T-helper 2 cell (primary cell): Measurements from ENCODE around the gene DHRSX.
"Not testable (repeated sequence)": the region's sequence is repeated elsewhere in the genome, so short reads cannot be mapped to it uniquely, and the experiment has no call there.

Experiments
- DNase-seq, 5 experiments: peaks; one replicate each; pipeline versions ENCODE4 v3.0.0 to v3.0.0-alpha.2; 2012 to 2022

Gene DHRSX

DNA sequence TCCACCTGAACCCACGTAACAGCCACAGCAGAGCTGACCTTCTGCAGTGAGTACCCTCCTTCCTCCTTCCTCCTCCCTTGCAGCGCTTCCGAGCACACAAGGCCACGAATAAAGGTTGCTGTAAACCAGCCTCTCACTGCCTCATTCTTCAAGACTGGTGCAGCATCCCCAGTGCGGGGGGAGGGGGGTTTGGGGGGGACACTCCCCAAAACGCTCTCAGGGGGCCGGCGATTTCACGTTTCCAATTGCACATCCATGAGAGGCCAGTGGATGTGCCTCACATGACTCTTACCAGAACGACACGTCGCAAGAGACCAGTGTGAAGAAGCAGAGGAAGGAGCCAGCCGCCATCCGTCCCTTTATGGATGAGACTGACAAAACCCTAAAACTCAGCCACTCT lies 5.2 kb downstream of the DHRSX start:
- DNase-seq: no peak

DNA sequence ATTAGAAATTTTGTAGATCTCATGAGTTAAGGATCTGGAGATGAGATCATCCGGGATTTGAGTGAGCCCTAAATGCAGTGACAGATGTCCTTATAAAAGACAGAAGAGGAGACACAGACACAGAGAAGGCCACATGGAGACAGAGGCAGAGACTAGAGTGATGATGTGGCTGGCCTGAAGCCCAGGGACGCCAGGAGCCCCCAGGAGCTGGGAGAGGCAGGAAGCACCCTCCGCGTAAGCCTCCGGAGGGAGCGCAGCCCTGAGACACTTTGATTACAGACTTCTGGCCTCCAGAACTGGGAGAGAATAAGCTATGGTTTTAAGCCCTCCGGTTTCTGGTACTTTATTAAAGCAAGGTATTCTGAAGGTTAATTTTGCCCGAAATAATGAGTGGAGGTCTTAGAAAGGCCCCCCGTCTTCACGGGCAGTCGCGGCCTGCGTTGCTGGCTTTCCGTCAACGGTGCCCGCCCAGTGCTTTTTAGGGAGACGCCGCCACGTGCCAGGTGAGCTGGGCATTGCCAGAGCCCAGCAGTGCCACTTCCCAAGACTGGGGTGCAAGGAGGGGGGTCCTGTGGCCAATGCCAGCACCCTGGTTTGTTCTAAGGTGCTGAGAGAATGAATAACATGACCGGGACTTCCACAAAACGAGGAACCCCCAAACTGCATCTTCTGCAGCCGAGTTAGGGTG lies 8.1 kb downstream of the DHRSX start:
- no peak for DNase-seq

DNA sequence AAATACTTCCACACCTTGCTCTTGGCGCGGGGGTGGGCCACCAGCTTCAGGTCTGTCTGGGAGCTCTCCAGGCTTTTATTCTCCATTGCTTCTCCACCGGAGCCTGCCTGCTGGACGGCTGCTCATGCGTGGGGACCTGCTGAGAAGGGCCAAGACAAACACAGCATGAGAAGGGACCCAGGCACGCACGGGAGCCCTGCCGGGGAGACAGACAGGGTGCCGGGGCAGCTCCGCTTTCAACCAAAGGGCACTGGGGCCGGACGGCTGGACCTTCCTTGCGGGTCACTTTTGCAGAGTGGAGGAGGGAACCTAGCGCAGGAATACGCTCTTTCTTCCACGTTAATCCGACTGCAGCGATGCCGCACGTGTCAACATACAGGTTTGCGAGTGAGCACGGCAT lies 10.1 kb downstream of the DHRSX start:
- DNase-seq: no peak

DNA sequence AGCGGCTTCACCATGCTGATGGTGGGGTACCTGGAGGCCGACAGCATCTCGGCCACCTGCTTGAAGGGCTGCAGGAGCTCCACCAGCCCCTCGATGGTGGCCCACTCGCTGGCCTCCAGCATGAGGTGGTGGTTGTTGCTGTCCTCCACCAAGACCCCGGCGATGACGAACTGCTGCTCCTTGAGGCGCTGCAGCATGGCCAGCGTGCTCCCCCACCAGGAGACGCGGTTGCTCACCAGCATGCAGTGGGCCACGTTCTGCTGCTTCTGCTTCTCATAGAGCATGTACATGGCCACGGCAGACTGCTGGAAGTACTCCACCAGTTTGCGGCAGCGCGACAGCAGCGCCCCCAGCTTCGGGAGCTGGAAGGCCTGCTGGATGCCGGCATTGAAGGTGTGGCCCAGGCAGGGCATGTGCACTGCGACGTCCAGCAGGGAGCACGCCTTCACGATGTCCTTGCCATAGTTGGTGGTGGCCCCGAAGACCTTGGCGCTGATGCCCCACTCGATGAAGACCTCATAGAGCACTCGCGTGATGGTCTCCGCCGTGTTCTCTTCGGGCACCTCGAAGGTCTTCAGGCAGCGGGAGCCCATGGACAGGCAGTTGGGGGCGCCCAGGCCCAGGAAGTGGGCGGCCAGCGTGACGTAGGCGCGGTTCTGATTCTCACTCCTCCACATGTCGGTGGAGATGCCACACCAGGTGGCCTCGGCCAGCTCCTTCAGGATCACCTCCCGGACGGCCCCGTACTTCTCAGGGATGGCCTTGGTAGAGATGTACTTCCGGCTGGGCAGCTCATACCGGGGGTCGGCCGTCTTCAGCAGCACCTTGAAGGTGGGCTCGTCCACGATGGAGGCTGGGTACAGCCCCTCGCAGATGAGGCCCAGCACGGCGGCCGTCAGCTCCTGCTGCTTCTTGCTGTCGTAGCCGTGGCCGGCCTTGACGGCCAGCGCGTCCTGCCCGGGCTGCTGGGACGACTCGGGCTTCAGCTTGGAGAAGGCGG lies 11.0 kb downstream of the DHRSX start:
- no peak for DNase-seq

DNA sequence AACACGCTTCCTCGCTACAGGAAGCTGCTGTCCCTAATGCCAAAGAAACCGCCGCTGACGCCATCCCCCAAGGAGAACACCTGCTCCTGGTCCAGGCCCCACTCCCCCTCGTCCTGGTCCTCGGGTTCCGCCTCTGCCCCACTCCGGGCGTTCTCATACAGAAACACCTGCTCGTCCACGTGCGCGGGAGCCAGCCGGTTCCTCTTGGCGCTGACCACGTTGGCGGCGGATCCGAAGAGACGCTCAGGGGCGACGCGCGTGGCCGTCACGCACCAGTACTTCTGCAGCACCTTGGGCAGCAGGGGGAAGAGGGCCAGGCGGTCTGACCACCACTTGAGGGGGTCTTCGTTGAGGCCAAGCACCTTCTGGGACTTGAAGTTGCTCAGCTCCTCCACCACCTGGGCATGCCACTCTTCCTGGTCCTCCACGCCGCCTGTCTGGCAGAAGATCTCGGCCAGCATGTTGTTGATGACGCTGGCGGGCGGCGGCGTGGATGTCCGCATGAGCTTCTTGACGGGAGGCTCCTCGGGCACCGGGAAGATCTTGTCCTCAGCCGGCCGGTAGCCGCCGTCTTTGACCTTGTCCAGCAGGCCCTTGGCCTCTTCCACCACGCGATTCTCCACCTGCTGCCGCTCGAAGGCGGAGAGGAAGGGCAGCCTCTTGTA lies 12.0 kb downstream of the DHRSX start:
- DNase-seq: no peak

DNA sequence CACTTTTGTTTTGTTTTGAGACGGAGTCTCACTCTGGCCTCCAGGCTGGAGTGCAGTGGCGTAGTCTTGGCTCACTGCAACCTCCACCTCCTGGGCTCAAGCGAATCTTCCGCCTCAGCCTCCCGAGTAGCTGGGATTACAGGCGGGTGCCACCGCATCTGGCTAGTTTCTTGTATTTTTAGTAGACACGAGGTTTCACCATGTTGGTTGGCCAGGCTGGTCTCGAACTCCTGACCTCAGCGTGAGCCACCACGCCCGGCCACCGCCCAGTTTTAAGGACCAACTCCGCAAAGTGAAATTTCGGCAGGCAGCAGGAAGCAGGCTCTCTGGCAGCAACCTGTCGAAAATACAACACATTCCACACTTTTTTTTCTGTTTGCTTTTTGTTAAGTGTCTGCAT lies 13.4 kb downstream of the DHRSX start:
- no peak for DNase-seq

DNA sequence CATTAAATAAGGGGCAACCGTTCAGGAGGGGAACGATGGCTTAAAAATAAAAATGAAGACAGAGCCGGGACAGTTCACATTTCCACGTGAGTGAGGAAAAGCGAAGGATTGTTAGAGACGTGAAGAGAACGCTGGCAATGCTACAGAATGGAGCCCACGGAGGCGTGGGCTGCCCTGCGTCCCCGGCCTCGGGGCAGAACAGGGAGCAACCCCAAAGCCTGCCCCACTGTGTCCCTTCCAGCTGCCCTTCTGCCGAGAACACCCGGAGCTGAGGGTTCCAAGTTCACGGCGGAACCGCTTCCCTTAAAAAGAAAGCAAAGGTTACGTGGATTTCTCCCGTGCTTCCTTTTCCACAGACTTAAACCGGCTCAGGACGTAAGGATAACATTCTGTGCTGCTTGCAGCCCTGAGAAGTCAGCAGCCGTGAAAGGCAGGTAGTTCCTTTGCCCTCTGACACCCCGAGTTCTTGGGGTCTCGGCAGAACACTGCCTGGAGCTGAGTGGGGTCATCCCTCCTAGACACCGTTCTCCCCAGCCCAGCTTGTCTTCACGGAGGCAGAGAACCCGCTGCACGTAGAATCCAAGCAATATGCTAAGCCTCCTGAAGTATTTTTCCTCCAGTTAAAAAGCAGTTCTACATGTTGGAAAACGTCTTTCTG lies 14.2 kb downstream of the DHRSX start:
- DNase-seq: no peak

DNA sequence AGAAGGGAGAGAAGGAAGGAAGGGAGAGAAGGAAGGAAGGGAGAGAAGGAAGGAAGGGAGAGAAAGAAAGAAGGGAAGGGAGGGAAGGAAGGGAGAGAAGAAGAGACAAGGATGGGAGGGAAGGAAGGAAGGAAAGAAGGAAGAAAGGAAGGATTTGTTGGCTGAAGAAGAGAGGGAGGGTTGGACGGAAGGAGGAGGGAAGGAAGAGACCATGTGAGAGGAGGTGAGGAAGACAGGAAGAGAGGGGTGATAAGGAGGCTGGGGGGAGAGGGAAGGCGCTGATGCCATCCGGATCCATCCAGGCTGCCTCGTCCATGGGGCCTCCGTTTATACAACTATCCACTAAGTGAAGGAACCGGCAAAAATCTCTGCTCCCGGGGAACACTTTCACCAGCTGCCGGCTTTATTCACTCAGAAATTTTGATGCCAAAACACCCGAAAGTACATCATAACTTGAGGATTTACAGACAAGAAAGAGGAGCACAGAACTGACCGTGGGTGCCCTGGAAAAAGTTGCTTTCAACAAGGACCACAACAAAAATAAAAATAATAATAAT lies 14.9 kb downstream of the DHRSX start:
- no peak for DNase-seq

DNA sequence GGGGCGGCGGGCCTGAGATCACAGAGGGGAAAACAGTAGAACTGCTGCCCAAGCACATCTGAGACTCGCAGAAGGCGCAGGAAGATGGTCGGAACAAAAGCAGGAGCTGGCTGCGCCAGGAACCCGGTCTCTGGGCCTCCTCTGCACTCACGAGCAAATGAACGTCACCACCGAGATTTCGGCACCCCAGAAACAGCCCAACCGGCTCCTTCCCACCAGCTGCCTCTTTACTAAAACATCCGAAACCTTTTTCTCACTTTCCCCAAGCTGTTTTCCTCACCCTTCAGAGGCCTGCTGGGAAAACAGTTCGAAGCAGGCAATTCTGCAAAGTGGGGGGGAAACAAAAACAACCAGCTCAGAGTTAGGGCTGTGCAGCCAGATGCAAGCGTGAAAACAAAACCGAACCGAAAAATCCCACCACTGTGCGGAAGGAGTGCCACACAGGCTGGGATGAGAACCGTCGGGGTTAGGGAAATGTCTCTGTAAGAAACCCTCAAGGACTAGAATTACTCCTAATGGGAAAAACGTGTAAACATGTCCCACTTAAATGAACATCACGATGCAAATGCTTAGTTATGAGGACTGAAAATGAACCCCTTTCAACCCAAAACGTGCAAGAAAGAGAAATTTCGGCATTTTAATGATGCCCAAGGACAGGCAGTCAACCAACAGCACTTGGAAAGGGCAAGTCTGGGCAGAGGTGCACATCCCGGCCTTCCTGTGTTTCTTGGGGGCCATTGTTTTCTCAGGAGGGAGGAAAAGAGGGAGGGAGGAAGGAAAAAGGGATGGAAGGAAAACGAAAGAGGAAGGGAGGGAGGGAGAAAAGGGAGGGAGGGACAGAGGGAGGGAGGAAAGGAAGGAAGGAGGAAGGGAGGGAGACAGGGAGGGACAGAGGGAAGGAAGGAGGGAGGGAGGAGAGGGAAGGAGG lies 15.8 kb downstream of the DHRSX start:
- DNase-seq: no peak

DNA sequence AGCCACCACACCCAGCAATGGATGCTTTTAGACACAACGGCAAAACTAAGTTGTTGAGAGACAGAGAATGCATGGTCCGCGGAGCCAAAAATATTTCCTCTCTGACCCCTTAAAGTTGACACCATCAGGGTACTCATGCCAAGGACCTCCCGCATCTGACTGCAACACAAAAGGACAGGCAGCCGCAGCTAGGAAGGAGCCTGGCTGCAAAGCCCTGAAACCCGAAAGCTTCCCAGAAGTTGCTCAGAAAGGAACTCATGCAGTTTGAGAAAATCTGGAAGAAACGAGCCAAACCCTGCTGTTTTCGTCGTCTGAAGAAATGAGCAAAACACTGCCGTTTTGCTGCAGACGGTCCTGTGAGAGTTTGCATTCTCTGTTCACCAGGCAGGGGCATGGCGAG lies 16.5 kb downstream of the DHRSX start:
- DNase-seq: no peak

DNA sequence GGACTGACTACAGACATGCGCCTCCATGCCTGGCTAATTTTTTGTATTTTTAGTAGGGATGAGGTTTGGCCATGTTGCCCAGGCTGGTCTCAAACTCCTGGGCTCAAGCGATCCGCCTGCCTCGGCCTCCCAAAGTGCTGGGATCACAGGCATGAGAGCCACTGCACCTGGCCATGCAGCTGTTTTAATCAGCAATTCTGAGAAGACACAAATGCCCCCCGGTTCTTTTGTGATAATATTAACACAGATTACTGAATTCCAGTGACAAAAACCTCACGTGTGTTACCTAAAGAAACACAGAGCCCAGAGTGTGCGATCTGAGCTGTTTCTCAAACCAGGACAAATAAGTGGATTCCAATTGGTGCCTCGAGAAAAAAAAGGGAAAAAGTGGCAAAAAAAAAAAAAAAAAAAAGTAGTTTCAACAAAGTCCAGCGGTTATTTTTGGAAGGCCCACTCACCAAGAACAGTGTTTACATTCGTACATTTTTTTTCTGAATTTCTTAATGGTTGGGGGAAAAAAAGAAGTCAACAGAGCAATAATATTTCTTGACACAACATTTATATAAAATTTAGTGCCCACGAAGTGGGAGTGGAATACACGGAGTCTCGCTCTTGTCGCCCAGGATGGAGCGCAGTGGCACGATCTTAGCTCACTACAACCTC lies 17.2 kb downstream of the DHRSX start:
- DNase-seq: no peak

DNA sequence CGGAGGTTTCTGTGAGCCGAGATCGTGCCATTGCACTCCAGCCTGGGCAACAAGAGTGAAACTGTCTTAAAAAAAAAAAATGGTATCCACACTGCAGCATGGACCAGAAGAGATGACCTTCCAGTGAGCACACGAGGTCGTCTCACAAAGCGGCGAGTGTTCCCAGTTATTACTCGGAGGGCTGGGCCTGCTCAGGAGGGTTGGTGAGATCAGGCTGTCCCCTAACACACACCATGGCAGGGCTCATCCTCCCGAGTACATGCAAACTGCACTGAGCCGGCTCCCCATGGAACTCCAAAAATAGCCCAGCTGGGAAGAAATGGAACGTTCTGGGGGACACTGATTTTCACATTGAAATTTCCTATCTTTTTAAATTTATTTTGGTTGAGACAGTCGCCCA lies 19.2 kb downstream of the DHRSX start:
- DNase-seq: not testable (repeated sequence)

DNA sequence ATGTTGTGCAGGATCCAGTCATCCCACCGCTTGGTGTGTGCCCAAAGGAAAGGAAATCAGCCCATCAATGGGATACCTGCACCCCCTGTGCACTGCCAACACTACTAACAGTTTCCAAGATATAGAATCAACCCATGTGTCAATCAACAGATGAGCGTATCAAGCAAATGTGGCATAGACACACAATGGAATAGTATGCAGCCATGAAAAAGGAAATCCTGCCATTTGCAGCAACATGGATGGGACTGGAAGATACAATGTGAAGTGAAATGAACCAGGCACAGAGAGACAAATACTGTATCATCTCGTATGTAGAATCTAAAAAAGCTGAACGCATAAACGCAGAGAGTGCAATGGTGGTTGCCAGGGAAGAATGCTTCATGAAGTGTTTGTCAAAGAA lies 20.8 kb downstream of the DHRSX start:
- DNase-seq: not testable (repeated sequence)

DNA sequence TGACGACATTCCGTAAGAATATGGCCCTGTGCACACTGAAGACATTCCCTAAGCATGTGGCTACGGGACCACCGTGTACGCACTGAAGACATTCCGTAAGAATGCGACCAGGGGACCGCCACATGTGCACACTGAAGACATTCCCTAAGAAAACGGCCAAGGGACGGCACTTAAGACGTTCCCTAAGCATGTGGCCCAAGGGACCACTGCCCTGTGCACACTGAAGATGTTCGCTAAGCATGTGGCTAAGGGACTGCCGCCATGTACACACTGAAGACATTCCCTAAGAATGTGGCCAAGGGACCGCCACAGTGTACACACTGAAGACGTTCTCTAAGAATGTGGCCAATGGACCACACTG lies 21.4 kb downstream of the DHRSX start:
- no peak for DNase-seq

DNA sequence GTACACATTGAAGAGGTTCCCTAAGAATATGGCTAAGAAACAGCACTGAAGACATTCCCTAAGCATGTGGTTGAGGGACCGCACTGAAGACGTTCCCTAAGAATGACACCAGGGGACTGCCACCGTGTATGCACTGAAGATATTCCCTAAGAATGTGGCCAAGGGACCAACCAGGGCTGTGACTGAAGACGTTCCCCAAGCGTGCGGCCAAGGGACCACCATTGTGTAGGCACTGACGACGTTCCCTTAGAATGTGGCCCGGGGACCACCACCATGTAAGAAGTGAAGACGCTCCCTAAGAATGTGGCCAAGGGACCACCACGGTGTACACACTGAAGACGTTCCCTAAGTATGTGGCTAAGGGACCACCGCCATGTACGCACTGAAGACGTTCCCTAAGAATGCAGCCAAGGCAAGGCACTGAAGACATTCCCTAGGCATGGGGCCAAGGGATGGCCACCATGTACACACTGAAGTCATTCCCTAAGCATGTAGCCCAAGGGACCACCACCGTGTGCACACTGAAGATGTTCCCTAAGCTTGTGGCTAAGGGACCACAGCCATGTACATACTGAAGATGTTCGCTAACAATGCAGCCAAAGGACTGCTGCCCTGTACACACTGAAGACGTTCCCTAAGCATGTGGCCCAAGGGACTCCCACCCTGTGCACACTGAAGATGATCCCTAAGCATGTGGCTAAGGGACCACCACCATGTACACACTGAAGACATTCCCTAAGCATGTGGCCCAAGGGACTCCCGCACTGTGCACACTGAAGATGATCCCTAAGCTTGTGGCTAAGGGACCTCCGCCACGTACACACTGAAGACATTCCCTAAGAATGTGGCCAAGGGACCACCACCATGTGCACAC lies 22.0 kb downstream of the DHRSX start:
- no peak for DNase-seq

DNA sequence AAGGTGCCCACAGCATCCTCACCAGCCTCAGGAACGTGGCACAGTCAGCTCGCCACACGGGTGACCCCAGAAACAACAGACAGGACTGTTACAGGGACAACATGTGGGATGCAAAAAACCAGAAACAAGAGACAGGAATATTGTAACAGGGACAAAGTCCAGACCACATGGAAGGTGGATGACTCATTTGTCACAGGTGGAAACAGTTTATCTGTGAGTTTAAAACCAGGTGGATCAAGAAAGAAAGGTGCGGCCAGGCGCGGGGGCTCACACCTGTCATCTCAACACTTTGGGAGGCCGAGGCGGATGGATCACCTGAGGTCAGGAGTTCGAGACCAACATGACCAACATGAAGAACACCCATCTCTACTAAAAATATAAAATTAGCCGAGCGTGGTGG lies 23.5 kb downstream of the DHRSX start:
- not testable (repeated sequence) for DNase-seq

DNA sequence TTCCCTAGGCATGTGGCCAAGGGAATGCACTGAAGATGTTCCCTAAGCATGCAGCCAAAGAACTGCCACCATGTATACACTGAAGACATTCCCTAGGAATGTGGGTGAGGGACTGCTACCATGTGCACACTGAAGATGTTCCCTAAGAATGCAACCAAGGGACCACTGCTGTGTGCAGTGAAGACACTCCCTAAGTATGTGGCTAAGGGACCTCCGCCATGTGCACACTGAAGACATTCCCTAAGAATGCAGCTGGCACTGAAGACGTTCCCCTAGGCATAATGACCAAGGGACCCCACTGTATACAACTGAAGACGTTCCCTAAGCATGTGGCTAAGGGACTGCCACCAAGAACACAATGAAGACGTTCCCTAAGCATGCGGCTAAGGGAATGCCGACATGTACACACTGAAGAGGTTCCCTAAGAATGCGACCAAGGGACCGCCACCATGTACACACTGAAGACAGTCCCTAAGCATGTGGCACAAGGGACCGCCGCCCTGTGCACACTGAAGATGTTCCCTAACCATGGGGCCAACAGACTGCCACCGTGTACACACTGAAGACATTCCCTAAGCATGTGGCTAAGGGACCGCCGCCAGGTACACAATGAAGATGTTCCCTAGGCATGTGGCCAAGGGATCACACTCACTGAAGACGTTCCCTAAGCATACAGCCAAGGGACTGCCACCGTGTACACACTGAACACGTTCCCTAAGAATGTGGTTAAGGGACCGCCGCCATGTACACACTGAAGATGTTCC lies 25.6 kb downstream of the DHRSX start:
- no peak for DNase-seq

DNA sequence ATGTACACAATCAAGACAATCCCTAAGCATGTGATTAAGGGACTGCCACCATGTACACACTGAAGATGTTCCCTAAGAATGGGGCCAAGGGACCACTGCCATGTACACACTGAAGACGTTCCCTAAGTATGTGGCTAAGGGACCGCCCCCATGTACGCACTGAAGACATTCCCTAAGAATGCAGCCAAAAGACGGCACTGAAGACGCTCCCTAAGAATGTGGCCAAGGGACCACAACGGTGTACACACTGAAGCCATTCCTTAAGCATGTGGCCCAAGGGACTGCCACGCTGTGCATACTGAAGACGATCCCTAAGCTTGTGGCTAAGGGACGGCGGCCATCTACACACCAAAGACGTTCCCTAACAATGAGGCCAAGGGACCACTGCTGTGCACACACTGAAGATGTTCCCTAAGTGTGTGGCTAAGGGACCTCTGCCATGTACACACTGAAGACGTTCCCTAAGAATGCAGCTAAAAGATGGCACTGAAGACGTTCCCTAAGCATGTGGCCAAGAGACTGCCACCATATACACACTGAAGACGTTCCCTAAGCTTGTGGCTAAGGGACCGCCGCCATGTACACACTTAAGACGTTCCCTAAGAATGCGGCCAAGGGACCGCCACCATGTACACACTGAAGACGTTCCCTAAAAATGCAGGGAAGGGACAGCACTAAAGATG lies 26.4 kb downstream of the DHRSX start:
- DNase-seq: no peak

DNA sequence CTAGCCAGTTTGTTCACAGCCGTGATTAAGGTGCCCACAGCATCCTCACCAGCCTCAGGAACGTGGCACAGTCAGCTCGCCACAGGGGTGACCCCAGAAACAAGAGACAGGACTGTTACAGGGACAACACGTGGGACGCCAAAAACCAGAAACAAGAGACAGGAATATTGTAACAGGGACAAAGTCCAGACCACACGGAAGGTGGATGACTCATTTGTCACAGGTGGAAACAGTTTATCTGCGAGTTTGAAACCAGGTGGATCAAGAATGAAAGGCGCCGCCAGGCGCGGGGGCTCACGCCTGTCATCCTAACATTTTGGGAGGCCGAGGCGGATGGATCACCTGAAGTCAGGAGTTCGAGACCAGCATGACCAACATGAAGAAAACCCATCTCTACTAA lies 27.7 kb downstream of the DHRSX start:
- DNase-seq: not testable (repeated sequence)
